Measurements from ENCODE around the gene ARRDC1. TPM values are rescaled to one million over a fixed set of nuclear protein-coding genes. Genes with fewer than 3 reads are reported as not detected.

Gene ARRDC1
- total and polyA plus RNA-seq, 9 of the 15 experiments (the other 6 are each of a cell fraction or from before 2014, with no cell fraction given): 0.21 to 45.3 (median 18.6) TPM

DNA sequence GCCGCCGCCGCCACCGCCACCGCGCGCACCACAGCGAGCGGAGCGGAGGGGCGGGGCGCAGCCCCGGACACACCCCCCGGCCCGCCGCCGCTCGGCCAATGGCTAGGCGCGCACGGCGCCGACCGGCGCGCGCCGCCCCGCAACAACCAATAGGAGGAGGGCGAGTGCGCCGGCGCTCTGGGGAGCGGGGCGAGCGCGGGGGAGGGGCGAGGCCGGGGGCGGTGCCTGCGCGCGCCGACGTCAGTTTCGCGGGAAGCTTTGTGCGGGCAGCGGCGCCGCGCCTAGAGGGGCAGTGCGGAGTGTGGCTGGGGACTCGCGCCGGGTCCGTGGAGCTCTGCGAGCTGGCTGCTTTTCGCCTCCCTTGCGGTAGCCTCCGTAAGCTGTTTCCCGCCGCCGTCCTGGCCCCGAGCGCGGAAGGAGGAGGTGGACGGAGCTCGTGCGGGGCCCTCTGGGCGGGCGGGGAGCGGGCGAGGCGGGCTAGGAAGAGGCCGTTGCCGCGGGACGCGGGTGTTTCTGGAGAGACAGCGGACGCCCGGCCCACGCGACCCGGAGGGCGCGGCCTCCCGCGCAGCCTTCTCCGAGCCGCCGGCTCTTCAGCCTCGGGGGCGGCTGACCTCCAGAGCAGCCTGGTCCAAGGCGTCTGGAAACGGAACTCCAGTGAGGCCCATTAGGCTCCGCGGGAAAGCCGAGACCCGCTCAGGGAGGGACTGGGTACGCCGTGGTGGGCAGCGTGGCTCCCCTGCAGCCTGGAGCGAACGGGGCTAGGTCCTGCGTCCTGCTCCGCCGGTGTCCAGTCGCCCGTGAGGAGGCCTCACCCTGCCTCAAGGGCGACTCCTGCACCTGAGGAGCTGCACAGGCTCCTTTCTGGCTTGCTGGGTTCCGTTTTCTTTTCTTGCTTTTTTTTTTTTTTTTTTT, 14.8 kb upstream of the ARRDC1 start, which contains the start of gene ZMYND19 (continued):
- TF ChIP-seq, protein P1, sequence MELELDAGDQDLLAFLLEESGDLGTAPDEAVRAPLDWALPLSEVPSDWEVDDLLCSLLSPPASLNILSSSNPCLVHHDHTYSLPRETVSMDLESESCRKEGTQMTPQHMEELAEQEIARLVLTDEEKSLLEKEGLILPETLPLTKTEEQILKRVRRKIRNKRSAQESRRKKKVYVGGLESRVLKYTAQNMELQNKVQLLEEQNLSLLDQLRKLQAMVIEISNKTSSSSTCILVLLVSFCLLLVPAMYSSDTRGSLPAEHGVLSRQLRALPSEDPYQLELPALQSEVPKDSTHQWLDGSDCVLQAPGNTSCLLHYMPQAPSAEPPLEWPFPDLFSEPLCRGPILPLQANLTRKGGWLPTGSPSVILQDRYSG (tag; conservative IDR thresholded peaks at IDR 0.05; ENCODE audit: low read depth): no peak
- TF ChIP-seq GABPB2 (CRISPR knock-in tag; conservative IDR thresholded peaks at IDR 0.05): no peak
- no peak for TF ChIP-seq NR3C1 (CRISPR knock-in tag; IDR thresholded peaks at IDR 0.05)
- no peak for TF ChIP-seq HCFC1 (IDR thresholded peaks at IDR 0.05; ENCODE audit: low read depth, low read length)
- TF ChIP-seq, protein P2, sequence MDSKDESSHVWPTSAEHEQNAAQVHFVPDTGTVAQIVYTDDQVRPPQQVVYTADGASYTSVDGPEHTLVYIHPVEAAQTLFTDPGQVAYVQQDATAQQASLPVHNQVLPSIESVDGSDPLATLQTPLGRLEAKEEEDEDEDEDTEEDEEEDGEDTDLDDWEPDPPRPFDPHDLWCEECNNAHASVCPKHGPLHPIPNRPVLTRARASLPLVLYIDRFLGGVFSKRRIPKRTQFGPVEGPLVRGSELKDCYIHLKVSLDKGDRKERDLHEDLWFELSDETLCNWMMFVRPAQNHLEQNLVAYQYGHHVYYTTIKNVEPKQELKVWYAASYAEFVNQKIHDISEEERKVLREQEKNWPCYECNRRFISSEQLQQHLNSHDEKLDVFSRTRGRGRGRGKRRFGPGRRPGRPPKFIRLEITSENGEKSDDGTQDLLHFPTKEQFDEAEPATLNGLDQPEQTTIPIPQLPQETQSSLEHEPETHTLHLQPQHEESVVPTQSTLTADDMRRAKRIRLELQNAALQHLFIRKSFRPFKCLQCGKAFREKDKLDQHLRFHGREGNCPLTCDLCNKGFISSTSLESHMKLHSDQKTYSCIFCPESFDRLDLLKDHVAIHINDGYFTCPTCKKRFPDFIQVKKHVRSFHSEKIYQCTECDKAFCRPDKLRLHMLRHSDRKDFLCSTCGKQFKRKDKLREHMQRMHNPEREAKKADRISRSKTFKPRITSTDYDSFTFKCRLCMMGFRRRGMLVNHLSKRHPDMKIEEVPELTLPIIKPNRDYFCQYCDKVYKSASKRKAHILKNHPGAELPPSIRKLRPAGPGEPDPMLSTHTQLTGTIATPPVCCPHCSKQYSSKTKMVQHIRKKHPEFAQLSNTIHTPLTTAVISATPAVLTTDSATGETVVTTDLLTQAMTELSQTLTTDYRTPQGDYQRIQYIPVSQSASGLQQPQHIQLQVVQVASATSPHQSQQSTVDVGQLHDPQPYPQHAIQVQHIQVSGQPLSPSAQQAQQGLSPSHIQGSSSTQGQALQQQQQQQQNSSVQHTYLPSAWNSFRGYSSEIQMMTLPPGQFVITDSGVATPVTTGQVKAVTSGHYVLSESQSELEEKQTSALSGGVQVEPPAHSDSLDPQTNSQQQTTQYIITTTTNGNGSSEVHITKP (IDR thresholded peaks at IDR 0.05; ENCODE audit: partially characterized antibody): no peak
- TF ChIP-seq MEF2A (IDR thresholded peaks at IDR 0.05; ENCODE audit: control insufficient read depth, low read depth, low read length): no peak
- no peak for TF ChIP-seq SRSF9 (IDR thresholded peaks at IDR 0.05; ENCODE audit: borderline replicate concordance, low read depth, low read length)
- no peak for TF ChIP-seq RBM25 (IDR thresholded peaks at IDR 0.05; ENCODE audit: low read depth, low read length, severe bottlenecking)
- no peak for TF ChIP-seq FOXM1 (IDR thresholded peaks at IDR 0.05; ENCODE audit: low read depth)
- peak; percentile 63; the same call in 1 of the 2 replicates for TF ChIP-seq FOXM1 (CRISPR knock-in tag; IDR thresholded peaks at IDR 0.05; ENCODE audit: low read depth)
- TF ChIP-seq, protein P3, sequence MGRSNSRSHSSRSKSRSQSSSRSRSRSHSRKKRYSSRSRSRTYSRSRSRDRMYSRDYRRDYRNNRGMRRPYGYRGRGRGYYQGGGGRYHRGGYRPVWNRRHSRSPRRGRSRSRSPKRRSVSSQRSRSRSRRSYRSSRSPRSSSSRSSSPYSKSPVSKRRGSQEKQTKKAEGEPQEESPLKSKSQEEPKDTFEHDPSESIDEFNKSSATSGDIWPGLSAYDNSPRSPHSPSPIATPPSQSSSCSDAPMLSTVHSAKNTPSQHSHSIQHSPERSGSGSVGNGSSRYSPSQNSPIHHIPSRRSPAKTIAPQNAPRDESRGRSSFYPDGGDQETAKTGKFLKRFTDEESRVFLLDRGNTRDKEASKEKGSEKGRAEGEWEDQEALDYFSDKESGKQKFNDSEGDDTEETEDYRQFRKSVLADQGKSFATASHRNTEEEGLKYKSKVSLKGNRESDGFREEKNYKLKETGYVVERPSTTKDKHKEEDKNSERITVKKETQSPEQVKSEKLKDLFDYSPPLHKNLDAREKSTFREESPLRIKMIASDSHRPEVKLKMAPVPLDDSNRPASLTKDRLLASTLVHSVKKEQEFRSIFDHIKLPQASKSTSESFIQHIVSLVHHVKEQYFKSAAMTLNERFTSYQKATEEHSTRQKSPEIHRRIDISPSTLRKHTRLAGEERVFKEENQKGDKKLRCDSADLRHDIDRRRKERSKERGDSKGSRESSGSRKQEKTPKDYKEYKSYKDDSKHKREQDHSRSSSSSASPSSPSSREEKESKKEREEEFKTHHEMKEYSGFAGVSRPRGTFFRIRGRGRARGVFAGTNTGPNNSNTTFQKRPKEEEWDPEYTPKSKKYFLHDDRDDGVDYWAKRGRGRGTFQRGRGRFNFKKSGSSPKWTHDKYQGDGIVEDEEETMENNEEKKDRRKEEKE (IDR thresholded peaks at IDR 0.05; ENCODE audit: borderline replicate concordance in 1 of 2, control insufficient read depth in 1 of 2, low read depth in 2 of 2, low read length in 1 of 2): no peak
- no peak for TF ChIP-seq ZNF134 (CRISPR knock-in tag; conservative IDR thresholded peaks at IDR 0.05)
- TF ChIP-seq, protein P4, sequence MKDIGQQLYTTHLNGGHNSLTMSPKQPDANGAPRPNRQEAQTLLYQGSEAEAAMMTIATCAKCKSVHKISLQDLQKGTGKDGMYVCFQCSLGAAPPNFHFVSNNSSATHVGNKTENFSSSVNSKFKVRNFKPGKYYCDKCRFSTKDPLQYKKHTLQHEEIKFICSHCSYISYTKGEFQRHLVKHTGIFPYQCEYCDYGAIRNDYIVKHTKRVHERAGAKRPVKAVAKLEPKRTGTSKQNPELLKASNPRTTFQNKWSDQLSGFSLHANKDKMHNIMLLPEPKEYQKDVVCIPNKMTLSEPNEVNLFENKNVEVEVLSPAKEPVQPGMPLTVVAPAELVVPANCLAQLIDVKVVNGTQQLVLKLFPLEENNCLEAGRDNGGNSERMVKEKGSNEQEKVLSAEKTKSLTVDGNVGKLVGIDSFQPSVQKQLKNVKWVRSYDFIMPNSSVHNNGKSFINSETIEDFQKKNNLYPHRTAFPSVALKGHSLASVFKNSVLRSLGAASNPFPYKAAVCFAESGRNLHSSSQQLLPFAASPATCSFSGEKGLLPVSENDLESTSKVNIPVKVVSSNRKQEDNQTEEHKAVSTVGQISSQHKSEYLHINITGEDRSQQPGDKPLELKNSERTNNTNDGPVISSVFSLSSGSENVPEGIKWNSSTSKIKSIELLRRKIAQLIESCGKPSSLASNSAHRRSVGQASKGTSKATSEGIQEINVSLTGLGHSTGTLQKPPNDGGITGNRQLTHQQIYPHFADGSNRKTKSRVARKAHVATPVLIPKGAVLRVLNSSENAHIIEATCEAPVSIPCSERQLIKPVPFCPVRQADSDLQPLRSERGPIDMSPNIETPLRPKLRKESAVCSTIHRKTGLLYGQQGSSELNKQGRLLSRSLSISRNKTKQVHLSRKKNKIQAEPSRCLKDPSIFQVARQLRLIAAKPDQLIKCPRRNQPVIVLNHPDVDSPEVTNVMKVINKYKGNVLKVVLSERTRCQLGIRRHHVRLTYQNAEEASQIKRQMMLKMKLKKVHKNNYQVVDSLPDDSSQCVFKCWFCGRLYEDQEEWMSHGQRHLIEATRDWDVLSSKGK (CRISPR knock-in tag; IDR thresholded peaks at IDR 0.05): no peak
- no peak for TF ChIP-seq YBX1 (IDR thresholded peaks at IDR 0.05)
- no peak for TF ChIP-seq KLF16 (IDR thresholded peaks at IDR 0.05)
- no peak for TF ChIP-seq MECOM (CRISPR knock-in tag; IDR thresholded peaks at IDR 0.05)

Data from K562 (cell line).